Activated effector memory CD4-positive, alpha-beta T cell treated with anti-CD3 and anti-CD28 coated beads, Interleukin-2, amount 50 U/mL, for 16 hours (primary cell): ENCODE results near the gene ECE1.
"Not testable (repeated sequence)": the region's sequence is repeated elsewhere in the genome, so short reads cannot be mapped to it uniquely, and the experiment has no call there.

Experiments
- DNase-seq: peaks from one replicate; pipeline ENCODE4 v3.0.0-alpha.2; 2020

The ECE1 gene

DNA sequence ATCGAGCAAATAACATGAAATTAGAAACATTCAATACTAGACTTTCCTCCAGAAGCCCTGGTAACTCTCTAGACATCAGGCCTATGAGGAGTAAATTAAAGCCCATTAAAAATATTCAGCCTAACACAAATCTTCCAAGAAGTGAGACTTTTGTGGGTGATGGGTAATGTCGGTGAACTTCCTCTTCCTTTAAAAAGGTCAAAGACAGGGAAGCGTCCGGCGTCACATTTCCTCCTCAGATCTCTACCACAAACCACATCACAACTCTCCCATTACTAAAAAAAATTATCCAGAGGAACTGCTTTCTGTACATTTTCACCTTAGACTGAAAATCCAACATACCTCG is 115.0 kb downstream of the ECE1 start:
- DNase-seq, result peak; percentile 70

DNA sequence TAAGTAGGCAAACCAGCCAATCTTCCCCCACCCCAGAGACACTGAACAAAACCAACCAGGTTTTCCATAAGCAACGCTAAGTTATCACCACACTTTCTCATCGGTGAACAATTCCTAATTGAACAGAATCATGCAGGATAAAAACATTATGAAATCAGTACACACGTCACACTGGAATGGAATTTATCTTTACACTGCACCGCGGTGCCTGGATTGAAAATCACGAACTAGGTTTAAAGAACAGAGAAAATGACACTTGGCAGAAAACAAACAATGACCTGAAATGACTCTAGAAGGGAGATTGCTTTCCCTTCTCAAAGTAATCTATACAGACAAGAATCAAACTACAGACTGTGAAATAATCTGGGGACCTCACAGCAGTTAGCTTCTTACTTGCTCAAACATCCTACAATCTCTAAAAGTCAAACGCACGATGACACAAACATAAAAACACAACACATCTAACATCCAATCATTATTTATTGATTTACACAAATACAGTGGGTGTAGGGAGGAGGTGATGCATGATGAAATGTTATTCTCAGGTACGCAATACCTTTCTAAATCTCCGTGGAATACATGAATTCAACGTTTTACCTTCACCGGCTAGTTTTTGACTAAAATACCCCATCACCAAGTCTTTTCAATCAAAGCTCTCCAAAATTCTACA is 115.5 kb downstream of the ECE1 start:
- no peak for DNase-seq

DNA sequence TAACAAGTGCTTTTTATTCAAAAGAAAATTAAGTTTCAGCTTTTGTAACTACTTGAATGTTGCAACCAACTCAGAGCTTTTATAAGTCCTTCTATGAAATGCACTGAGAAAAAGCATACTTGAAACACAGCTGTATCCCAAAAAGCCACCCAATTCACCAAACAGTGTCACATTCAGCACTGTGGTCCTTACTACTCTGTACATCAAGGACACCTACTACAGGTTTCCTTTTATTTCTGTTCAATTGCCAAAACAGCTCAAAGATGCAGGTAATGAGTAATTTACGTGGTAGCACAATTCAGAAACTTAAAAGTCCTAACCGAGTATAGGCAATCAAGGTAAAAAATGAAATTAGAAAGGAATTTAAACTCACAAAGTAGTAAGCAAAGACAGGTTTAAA is 116.0 kb downstream of the ECE1 start:
- DNase-seq, result no peak

DNA sequence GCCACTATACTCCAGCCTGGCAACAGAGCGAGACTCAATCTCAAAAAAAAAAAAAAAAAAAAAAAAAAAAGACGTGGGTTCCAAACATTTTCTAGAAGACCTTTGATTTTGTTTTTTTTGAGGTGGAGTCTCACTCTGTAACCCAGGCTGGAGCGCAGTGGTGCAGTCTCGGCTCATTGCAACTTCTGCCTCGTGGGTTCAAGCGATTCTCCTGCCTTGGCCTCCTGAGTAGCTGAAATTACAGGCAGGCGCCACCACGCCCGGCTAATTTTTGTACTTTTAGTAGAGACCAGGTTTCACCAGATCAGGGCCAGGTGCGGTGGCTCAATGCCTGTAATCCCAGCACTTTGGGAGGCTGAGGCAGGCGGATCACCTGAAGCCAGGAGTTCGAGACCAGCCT is 117.2 kb downstream of the ECE1 start:
- DNase-seq, result not testable (repeated sequence)

DNA sequence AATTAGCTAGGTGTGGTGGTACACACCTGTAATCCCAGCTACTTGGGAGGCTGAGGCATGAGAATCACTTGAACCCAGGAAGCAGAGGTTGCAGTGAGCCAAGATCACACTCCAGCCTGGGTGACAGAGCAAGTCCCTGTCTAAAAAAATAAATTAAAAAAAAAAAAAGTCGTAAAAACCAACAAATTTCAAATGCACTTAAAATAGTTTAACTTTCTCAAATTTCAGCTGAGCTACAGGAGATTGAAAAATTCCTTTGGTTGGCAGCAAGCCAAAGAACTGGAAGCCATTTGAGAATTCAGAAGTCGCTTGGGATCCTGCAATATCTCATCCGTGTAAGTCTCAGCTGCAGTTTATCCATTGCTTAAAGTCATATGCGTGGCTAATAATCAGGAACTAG is 119.4 kb downstream of the ECE1 start:
- DNase-seq, result not testable (repeated sequence)

DNA sequence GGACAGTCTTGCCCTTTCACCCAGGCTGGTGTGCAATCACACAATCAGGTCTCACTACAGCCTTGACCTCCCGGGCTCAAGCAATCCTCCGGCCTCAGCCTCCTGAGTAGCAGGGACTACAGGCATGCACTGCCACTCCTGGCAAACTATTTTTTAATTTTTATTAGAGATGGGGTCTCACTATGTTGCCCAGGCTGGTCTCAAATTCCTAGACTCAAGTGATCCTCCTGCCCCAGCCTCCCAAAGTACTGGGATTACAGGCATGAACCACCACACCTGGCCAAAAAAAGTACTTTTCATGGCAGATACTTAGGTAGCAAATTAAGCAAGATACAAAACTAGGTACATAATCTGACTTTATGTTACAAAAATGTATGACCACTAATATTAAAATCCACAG is 121.8 kb downstream of the ECE1 start:
- no peak for DNase-seq
